Thyroid gland (tissue), 4 donors: ENCODE data around the gene DNHD1.

ENCODE experiments used
- CTCF ChIP-seq, 6 experiments: fragments of 200-600 bp in 3 of 6; fragments of 450-650 bp in 3 of 6; sonication (generic) in 3 of 6; IDR thresholded peaks; one replicate each; pipeline ENCODE4 v1.5.1; 2016 to 2019; ENCODE audit warnings: antibody characterized with exemption in 6 of 6, mild to moderate bottlenecking in 2 of 6, inconsistent platforms in 1 of 6, moderate library complexity in 1 of 6
- POLR2A ChIP-seq, 2 donors: fragments of 450-650 bp; IDR thresholded peaks; one replicate each; pipeline ENCODE4 v1.6.1; 2017; ENCODE audit warnings: antibody characterized with exemption in 2 of 2, mild to moderate bottlenecking in 2 of 2, moderate library complexity in 1 of 2

DNA sequence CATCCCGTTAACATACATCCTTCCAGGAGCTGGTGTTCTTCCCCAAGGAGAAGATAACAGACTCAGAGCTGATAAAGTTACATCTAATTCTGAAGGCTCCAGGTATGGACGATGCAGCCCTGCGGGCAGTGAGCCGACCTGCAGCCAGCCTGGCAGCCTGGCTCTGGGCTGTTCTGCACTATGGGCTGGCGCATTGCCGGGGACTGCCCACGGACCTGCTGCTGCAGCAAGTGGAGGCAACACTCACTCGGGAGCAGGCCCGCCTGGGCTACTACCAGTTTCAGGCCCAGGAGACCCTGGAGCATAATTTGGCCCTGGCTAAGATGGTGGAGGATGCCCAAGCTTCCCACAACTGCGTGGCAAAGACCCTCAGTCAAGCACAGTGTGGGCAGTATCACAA is 66.6 kb downstream of the DNHD1 start:
- TF ChIP-seq POLR2A (IDR thresholded peaks at IDR 0.05) (no peak), CTCF (IDR thresholded peaks at IDR 0.05) (no peak)
